ENCODE measurements around the gene ZBTB3. TPM values are rescaled to one million over a fixed set of nuclear protein-coding genes. Genes with fewer than 3 reads are reported as not detected.

Gene ZBTB3
- polyA plus RNA-seq, 1 donor from 2014 or later = 8.5 TPM

- H2AFZ ChIP-seq (ENCODE audit: low read depth, low read length) = peak within 1 kb of the TSS; percentile 81
- peaks cover 7% of the 10 kb centered on the region for H3K36me3 ChIP-seq (ENCODE audit: insufficient read depth, low read length)
- peak within 1 kb of the TSS; percentile 93 for H3K27ac ChIP-seq (ENCODE audit: low read length)
- H3K79me2 ChIP-seq (replicated peaks; ENCODE audit: insufficient read depth, low read length) = peaks cover 53% of the 10 kb centered on the region
- peak within 1 kb of the TSS; percentile 75 for H3K9ac ChIP-seq (ENCODE audit: low read length)
- H3F3A ChIP-seq (ENCODE audit: insufficient read depth, low read length, poor library complexity, severe bottlenecking) = peaks cover 5% of the 10 kb centered on the region
- no peaks in the 10 kb centered on the region for H3K27me3 ChIP-seq (ENCODE audit: insufficient read depth, low read depth, low read length)
- peak within 1 kb of the TSS; percentile 83 for H3K4me3 ChIP-seq (ENCODE audit: low read length)
- H3K4me2 ChIP-seq (ENCODE audit: low read length) = peak within 1 kb of the TSS; percentile 99
- no peaks in the 10 kb centered on the region for H3K9me2 ChIP-seq (ENCODE audit: insufficient read depth, low read length)
- no peaks in the 10 kb centered on the region for H3K9me3 ChIP-seq (ENCODE audit: low read length)
- peak; percentile 37 for TF ChIP-seq RAD21 (conservative IDR thresholded peaks at IDR 0.05)
- peak; percentile 71 for TF ChIP-seq EP300 (conservative IDR thresholded peaks at IDR 0.05; ENCODE audit: poor library complexity, severe bottlenecking)
- peak; percentile 18 for TF ChIP-seq REST (IDR thresholded peaks at IDR 0.05; ENCODE audit: borderline replicate concordance)
- TF ChIP-seq TAF1 (IDR thresholded peaks at IDR 0.05; ENCODE audit: low read depth) = peak; percentile 85
- TF ChIP-seq POLR2AphosphoS5 (IDR thresholded peaks at IDR 0.05) = peak; percentile 98
- peak; percentile 48 for TF ChIP-seq SMC3 (conservative IDR thresholded peaks at IDR 0.05; ENCODE audit: poor library complexity)
- TF ChIP-seq EZH2 (IDR thresholded peaks at IDR 0.05; ENCODE audit: borderline replicate concordance, insufficient read depth, low read length, poor library complexity, severe bottlenecking) = no peak
- TF ChIP-seq CTCF (IDR thresholded peaks at IDR 0.05; ENCODE audit: poor library complexity, severe bottlenecking) = peak; percentile 54
- TF ChIP-seq MXI1 (conservative IDR thresholded peaks at IDR 0.05; ENCODE audit: poor library complexity, severe bottlenecking) = peak; percentile 93
- H4K20me1 ChIP-seq (ENCODE audit: insufficient read depth) = peaks cover 3% of the 10 kb centered on the region
Observed at GRCh38 chr11:62727165-62727871, 26.6 kb downstream of the ZBTB3 start, which contains the start of gene HNRNPUL2. HNRNPUL2 (minus strand) TSS chr11:62727457; CDS start chr11:62727156, 301 bp downstream.

- Histone ChIP-seq H3K4me2 (ENCODE audit: low read length) (no peak overlapping the region), H3K79me2 (replicated peaks; ENCODE audit: insufficient read depth, low read length) (peaks cover 58% of the 10 kb centered on the region), H3K9me2 (ENCODE audit: insufficient read depth, low read length) (no peaks in the 10 kb centered on the region), H3K27ac (ENCODE audit: low read length) (peak overlapping the region; percentile 93), H3K36me3 (ENCODE audit: insufficient read depth, low read length) (peaks cover 12% of the 10 kb centered on the region), H3K4me3 (ENCODE audit: low read length) (peak overlapping the region; percentile 83), H3K9ac (ENCODE audit: low read length) (peak overlapping the region; percentile 75), H3K27me3 (ENCODE audit: insufficient read depth, low read depth, low read length) (no peaks in the 10 kb centered on the region), H3K9me3 (ENCODE audit: low read length) (no peaks in the 10 kb centered on the region), H2AFZ (ENCODE audit: low read depth, low read length) (no peak overlapping the region), H4K20me1 (ENCODE audit: insufficient read depth) (peaks cover 3% of the 10 kb centered on the region), H3F3A (ENCODE audit: insufficient read depth, low read length, poor library complexity, severe bottlenecking) (peaks cover 5% of the 10 kb centered on the region)
- TF ChIP-seq EZH2 (IDR thresholded peaks at IDR 0.05; ENCODE audit: borderline replicate concordance, insufficient read depth, low read length, poor library complexity, severe bottlenecking) = no peak
- no peak for TF ChIP-seq RAD21 (conservative IDR thresholded peaks at IDR 0.05)
- TF ChIP-seq MXI1 (conservative IDR thresholded peaks at IDR 0.05; ENCODE audit: poor library complexity, severe bottlenecking) = no peak
- TF ChIP-seq EP300 (conservative IDR thresholded peaks at IDR 0.05; ENCODE audit: poor library complexity, severe bottlenecking) = no peak
- no peak for TF ChIP-seq TAF1 (IDR thresholded peaks at IDR 0.05; ENCODE audit: low read depth)
- no peak for TF ChIP-seq POLR2AphosphoS5 (IDR thresholded peaks at IDR 0.05)
- TF ChIP-seq REST (IDR thresholded peaks at IDR 0.05; ENCODE audit: borderline replicate concordance) = no peak
- no peak for TF ChIP-seq SMC3 (conservative IDR thresholded peaks at IDR 0.05; ENCODE audit: poor library complexity)
- no peak for TF ChIP-seq CTCF (IDR thresholded peaks at IDR 0.05; ENCODE audit: poor library complexity, severe bottlenecking)
Observed at GRCh38 chr11:62726915-62727164, 27.1 kb downstream of the ZBTB3 start.

Data from neural cell (in vitro differentiated cells).